HG03039 (cell line): ENCODE results near the gene NPR2.

ENCODE experiments used
- ATAC-seq: cut with Tn5 transposase; IDR thresholded peaks from one replicate; pipeline ENCODE4 v1.9.1; 2021; ENCODE audit warnings: mild to moderate bottlenecking, moderate library complexity; ENCODE audit not compliant: unreplicated experiment

Gene NPR2

DNA sequence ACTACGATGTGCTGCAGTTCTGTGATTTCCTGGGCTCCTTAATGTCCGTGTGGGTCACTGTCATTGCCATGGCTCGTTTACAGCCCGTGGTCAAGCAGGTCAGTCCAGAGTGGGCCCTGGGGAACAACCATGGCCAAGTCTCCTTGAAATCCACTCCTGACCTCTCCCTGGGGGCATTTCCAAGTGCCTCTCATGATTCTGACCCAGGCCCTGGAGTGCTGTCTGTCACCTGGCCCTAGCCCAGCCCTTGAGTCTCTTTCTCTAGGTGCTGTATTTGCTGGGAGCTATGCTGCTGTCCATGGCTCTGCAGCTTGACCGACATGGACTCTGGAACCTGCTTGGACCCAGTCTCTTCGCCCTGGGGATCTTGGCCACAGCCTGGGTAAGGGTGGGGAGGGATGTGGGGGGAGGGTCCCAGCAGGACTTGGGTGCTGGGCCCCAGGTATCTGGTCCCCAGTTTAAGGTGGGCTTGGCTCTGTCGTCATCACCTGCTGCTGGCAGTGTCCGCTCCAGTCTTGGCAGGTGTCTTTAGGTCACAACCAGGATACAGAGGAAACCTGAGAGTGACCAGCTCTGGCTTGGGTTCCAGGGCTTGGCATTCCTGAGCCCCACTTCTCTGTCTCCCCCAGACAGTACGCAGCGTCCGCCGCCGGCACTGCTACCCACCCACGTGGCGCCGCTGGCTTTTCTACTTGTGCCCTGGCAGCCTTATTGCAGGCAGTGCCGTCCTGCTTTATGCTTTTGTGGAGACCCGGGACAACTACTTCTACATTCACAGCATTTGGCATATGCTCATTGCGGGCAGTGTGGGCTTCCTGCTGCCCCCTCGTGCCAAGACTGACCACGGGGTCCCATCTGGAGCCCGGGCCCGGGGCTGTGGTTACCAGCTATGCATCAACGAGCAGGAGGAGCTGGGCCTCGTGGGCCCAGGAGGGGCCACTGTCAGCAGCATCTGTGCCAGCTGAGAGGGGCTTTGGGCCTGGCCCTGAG is 61.8 kb downstream of the NPR2 start:
- no peak for ATAC-seq

DNA sequence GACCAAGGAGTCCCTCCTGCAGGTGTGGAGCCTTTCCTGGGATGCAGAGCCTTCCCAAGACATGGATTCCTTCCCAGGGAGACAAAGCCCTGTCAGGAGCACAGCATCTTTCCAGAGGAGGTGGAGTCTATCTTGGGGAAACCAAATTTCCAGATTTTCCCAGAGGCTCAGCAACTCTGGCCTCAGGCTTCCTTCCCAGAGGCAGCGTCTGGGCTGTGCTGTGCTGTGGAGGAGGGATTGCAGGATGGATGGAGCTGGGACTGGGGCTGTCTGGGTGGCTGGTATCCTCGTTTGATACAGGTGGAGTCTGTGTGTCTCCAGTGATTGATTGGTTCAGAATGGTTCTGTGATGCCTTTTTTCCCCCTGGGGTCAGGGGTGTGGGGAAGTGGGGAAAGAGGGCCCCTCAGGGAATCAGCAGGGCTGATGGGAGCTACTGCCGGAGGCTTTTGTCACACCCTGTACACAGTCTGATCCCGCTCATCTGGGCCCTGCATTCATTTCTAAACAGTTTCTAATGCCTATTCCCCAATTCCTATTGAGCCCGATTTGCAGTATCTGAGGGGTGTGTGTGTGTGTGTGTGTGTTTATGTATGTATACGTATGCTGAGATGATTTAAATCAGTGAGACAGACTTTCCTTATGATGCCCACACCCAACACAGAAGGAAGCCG is 62.8 kb downstream of the NPR2 start:
- ATAC-seq, result no peak

DNA sequence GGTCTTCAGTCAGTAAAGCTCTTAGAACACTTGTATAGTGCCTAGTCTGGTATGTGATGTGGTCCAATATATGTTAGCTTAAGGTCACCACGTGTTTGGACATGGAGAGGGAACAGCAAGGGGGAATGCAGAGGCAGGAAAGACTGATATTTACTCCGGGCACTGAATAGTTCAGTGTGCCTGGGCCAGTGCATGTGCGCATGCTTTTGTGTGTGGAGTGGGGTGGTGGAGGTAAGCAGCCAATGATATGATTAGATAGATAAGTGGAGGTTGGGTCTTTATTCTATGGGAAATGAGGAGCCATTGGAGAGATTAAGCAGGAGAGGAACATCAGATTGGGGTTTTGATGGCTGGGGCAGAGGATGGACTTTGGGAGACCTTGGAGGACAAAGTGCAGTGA is 64.8 kb downstream of the NPR2 start:
- ATAC-seq, result no peak

DNA sequence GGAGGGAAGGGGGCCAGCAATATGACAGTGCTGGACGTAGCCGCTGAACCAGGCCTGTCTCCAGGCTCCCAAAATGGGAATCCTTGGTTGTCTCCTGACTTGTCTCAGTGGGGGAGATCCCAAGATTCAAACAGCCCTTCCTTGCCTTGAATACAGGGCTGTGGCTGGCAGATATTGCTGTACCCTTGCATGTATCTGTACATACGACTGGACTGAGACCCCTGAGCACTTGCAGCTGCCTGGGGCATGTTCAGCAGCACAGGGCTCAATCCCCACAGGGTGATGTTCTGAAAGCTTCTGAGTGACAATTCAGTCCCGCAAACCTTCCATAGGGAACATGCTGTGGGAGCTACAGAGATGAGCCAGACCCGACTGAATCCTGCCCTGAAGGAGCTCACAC is 65.5 kb downstream of the NPR2 start:
- no peak for ATAC-seq

DNA sequence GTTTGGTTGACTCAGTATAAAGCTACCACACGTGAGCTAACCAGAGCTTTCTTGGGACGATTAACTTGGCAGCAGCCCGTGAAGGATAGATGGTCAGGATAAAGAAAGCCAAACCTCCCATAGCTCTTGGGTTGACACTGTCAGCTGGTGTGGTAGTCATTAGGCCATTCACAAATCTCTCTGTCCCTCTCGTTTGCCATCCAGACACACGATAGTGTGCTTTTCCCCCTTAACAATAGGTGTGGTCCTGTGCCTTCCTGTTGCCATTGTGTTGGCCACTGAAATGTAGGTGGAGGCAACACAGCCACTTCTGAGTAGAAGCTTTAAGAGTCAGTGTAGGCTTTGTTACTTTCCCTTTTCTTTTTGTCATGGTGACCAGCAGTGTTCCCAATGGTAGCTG is 67.1 kb downstream of the NPR2 start:
- ATAC-seq, result no peak
